GM23338 (cell line): Measurements from ENCODE around the gene RHBDD2. TPM values are rescaled to one million over a fixed set of nuclear protein-coding genes. Genes with fewer than 3 reads are reported as not detected.

Source experiments
- ATAC-seq: fragments of 200-7000 bp; cut with Tn5 transposase; 3 replicates; pipeline ENCODE4 v1.9.1; 2020
- DNase-seq: peaks from one replicate; pipeline ENCODE4 v3.0.0-alpha.2; 2015; ENCODE audit warnings: low spot score
- H2AFZ ChIP-seq: fragments of 200-600 bp; sonication (generic); 2 replicates; pipeline ENCODE4 v1.8.0; 2016; ENCODE audit warnings: antibody characterized with exemption, mild to moderate bottlenecking, moderate library complexity
- H3F3A ChIP-seq: fragments of 200-600 bp; sonication (generic); replicated peaks from 2 replicates; pipeline ENCODE4 v1.8.0; 2017; ENCODE audit warnings: antibody characterized with exemption, mixed run types, low read depth
- H3K27ac ChIP-seq: fragments of 200-600 bp; sonication (generic); 2 replicates; pipeline ENCODE4 v1.6.1; 2016; ENCODE audit warnings: low read depth
- H3K27me3 ChIP-seq: fragments of 200-600 bp; sonication (generic); 2 replicates; pipeline ENCODE4 v1.8.0; 2016; ENCODE audit warnings: mild to moderate bottlenecking, mixed run types, moderate library complexity; ENCODE audit not compliant: insufficient read depth
- H3K36me3 ChIP-seq: fragments of 200-600 bp; sonication (generic); 2 replicates; pipeline ENCODE4 v1.8.0; 2016; ENCODE audit warnings: mild to moderate bottlenecking; ENCODE audit not compliant: insufficient read depth
- H3K4me1 ChIP-seq: fragments of 200-600 bp; sonication (generic); 2 replicates; pipeline ENCODE4 v1.8.0; 2016; ENCODE audit warnings: mild to moderate bottlenecking, moderate library complexity; ENCODE audit not compliant: insufficient read depth
- H3K4me2 ChIP-seq: fragments of 200-600 bp; sonication (generic); 2 replicates; pipeline ENCODE4 v1.7.1; 2017; ENCODE audit warnings: mixed run types
- H3K4me3 ChIP-seq: fragments of 200-600 bp; sonication (generic); 2 replicates; pipeline ENCODE4 v1.6.1; 2016; ENCODE audit warnings: mixed run types
- H3K79me2 ChIP-seq: fragments of 200-600 bp; sonication (generic); replicated peaks from 2 replicates; pipeline ENCODE4 v1.8.0; 2017; ENCODE audit warnings: mild to moderate bottlenecking; ENCODE audit not compliant: insufficient read depth
- H3K9me2 ChIP-seq: fragments of 200-600 bp; sonication (generic); 2 replicates; pipeline ENCODE4 v1.8.0; 2017; ENCODE audit not compliant: insufficient read depth
- H4K20me1 ChIP-seq: fragments of 200-600 bp; sonication (generic); replicated peaks from 2 replicates; pipeline ENCODE4 v1.8.0; 2017; ENCODE audit warnings: mild to moderate bottlenecking; ENCODE audit not compliant: insufficient read depth
- H3K27ac Mint-ChIP-seq: 2 replicates; pipeline ENCODE4 v1.8.0; 2020; ENCODE audit warnings: inconsistent platforms, mild to moderate bottlenecking, moderate library complexity, mixed read lengths
- H3K27me3 Mint-ChIP-seq: 3 replicates; pipeline ENCODE4 v1.8.0; 2022; ENCODE audit warnings: low read depth, mild to moderate bottlenecking, moderate library complexity, mixed read lengths, inconsistent platforms; ENCODE audit not compliant: insufficient read depth, poor library complexity
- H3K36me3 Mint-ChIP-seq: 3 replicates; pipeline ENCODE4 v1.8.0; 2021; ENCODE audit warnings: low read depth, mild to moderate bottlenecking, inconsistent platforms, moderate library complexity, mixed read lengths
- H3K4me1 Mint-ChIP-seq: 3 replicates; pipeline ENCODE4 v1.8.0; 2020; ENCODE audit warnings: mild to moderate bottlenecking, inconsistent platforms, mixed read lengths
- H3K4me3 Mint-ChIP-seq: 3 replicates; pipeline ENCODE4 v1.8.0; 2021; ENCODE audit warnings: moderate library complexity, mild to moderate bottlenecking, inconsistent platforms, mixed read lengths
- H3K9me3 Mint-ChIP-seq: 3 replicates; pipeline ENCODE4 v1.8.0; 2020; ENCODE audit warnings: moderate library complexity, mild to moderate bottlenecking, inconsistent platforms, mixed read lengths
- CREB1 ChIP-seq: fragments of 250-450 bp; sonication (Bioruptor Pico); IDR thresholded peaks from 2 replicates; pipeline ENCODE4 v1.5.0; 2020; ENCODE audit warnings: low read depth, mild to moderate bottlenecking, moderate library complexity
- EZH2 ChIP-seq: fragments of 200-600 bp; sonication (generic); IDR thresholded peaks from one replicate; pipeline ENCODE4 v1.8.0; 2017; ENCODE audit warnings: antibody characterized with exemption, mild to moderate bottlenecking, low read depth; ENCODE audit not compliant: unreplicated experiment
- EZH2phosphoT487 ChIP-seq: fragments of 200-600 bp; sonication (generic); IDR thresholded peaks from one replicate; pipeline ENCODE4 v1.8.1; 2018; ENCODE audit warnings: antibody characterized with exemption; ENCODE audit not compliant: unreplicated experiment
- JUNB ChIP-seq: IDR thresholded peaks from one replicate; pipeline ENCODE4 v1.6.1; 2016; ENCODE audit warnings: antibody characterized with exemption; ENCODE audit not compliant: unreplicated experiment
- NANOG ChIP-seq: IDR thresholded peaks from 2 replicates; pipeline ENCODE4 v1.6.1; 2016; ENCODE audit warnings: antibody characterized with exemption, borderline replicate concordance
- POLR2AphosphoS5 ChIP-seq: IDR thresholded peaks from 2 replicates; pipeline ENCODE4 v1.6.1; 2016; ENCODE audit warnings: antibody characterized with exemption, low read depth
- STAT1 ChIP-seq: IDR thresholded peaks from one replicate; pipeline ENCODE4 v1.6.1; 2016; ENCODE audit warnings: antibody characterized with exemption; ENCODE audit not compliant: unreplicated experiment
- ZNF331 ChIP-seq: fragments of 250-450 bp; sonication (Bioruptor Pico); IDR thresholded peaks from 2 replicates; pipeline ENCODE4 v1.5.0; 2020; ENCODE audit warnings: low read depth, mild to moderate bottlenecking, moderate library complexity
- polyA plus RNA-seq: library from polyadenylated mRNA; unstranded; fragments of >200 nt; fragmentation: Nextera tagmentation; extraction: Ambion mirVana; gene quantifications from 2 replicates; pipeline ENCODE4 v1.2.1, GENCODE V29; 2016
- total RNA-seq: library from RNA; depleted of rRNA; stranded (reverse); fragments of >200 nt; shearing (Covaris generic); gene quantifications from 2 replicates; pipeline ENCODE4 v1.2.3, GENCODE V29; 2014
- TF ChIP-seq, protein P1 (sequence below): fragments of 250-450 bp; sonication (Bioruptor Pico); IDR thresholded peaks from 2 replicates; pipeline ENCODE4 v1.5.0; 2020; ENCODE audit warnings: mild to moderate bottlenecking, moderate library complexity
- TF ChIP-seq, protein P2 (sequence below): IDR thresholded peaks from 2 replicates; pipeline ENCODE4 v1.6.1; 2016; ENCODE audit warnings: antibody characterized with exemption
- TF ChIP-seq, protein P3 (sequence below): IDR thresholded peaks from one replicate; pipeline ENCODE4 v1.6.1; 2018; ENCODE audit warnings: antibody characterized with exemption; ENCODE audit not compliant: unreplicated experiment
- TF ChIP-seq, protein P4 (sequence below), 2 experiments: fragments of 200-600 bp in 1 of 2; sonication (generic) in 1 of 2; conservative IDR thresholded peaks; 2 replicates each; pipeline versions ENCODE4 v1.5.1 to v1.6.1; 2016 to 2017; ENCODE audit warnings: antibody characterized with exemption in 2 of 2, low read depth in 2 of 2, mild to moderate bottlenecking in 2 of 2, moderate library complexity in 1 of 2

Gene RHBDD2
- total and polyA plus RNA-seq, 2 experiments from 2014 or later: 23.1 to 25.7 TPM

DNA sequence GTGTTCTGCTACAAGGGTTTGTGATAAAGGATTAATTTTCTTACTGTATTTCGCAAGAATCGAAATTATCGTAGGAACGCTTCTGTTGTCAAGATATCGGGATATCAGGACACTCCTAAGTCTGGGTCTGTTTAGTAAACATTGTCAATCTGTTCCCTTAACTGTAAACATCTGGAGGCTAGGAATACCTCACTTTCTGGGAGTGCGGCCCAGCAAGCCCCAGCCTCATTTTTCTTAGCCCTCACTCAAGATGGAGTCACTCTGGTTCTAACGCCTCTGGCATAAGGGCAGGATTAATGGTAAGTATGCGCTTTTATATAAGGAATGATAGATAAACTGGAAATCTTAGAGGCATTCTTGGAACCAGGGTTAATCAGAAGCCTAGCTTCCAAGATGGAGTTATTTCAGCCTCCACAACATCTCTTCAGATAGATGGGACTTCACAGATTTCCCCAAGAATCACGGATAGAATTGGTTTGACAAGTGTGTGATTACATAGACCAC lies 35.2 kb upstream of the RHBDD2 start:
- ATAC-seq (no peak), DNase-seq (no peak)
- Mint-ChIP-seq H3K4me1 (no peaks in the 10 kb centered on the region), H3K27ac (no peak overlapping the region), H3K36me3 (no peaks in the 10 kb centered on the region), H3K4me3 (no peak overlapping the region), H3K27me3 (no peaks in the 10 kb centered on the region), H3K9me3 (no peaks in the 10 kb centered on the region)
- H2AFZ ChIP-seq: no peak overlapping the region
- no peaks in the 10 kb centered on the region for H3K4me1 ChIP-seq
- H3K27me3 ChIP-seq: no peaks in the 10 kb centered on the region
- no peak overlapping the region for H3K4me3 ChIP-seq
- H3K9me2 ChIP-seq: no peaks in the 10 kb centered on the region
- no peaks in the 10 kb centered on the region for H3F3A ChIP-seq
- H3K79me2 ChIP-seq: no peaks in the 10 kb centered on the region
- no peak for TF ChIP-seq STAT1
- TF ChIP-seq, protein P1, sequence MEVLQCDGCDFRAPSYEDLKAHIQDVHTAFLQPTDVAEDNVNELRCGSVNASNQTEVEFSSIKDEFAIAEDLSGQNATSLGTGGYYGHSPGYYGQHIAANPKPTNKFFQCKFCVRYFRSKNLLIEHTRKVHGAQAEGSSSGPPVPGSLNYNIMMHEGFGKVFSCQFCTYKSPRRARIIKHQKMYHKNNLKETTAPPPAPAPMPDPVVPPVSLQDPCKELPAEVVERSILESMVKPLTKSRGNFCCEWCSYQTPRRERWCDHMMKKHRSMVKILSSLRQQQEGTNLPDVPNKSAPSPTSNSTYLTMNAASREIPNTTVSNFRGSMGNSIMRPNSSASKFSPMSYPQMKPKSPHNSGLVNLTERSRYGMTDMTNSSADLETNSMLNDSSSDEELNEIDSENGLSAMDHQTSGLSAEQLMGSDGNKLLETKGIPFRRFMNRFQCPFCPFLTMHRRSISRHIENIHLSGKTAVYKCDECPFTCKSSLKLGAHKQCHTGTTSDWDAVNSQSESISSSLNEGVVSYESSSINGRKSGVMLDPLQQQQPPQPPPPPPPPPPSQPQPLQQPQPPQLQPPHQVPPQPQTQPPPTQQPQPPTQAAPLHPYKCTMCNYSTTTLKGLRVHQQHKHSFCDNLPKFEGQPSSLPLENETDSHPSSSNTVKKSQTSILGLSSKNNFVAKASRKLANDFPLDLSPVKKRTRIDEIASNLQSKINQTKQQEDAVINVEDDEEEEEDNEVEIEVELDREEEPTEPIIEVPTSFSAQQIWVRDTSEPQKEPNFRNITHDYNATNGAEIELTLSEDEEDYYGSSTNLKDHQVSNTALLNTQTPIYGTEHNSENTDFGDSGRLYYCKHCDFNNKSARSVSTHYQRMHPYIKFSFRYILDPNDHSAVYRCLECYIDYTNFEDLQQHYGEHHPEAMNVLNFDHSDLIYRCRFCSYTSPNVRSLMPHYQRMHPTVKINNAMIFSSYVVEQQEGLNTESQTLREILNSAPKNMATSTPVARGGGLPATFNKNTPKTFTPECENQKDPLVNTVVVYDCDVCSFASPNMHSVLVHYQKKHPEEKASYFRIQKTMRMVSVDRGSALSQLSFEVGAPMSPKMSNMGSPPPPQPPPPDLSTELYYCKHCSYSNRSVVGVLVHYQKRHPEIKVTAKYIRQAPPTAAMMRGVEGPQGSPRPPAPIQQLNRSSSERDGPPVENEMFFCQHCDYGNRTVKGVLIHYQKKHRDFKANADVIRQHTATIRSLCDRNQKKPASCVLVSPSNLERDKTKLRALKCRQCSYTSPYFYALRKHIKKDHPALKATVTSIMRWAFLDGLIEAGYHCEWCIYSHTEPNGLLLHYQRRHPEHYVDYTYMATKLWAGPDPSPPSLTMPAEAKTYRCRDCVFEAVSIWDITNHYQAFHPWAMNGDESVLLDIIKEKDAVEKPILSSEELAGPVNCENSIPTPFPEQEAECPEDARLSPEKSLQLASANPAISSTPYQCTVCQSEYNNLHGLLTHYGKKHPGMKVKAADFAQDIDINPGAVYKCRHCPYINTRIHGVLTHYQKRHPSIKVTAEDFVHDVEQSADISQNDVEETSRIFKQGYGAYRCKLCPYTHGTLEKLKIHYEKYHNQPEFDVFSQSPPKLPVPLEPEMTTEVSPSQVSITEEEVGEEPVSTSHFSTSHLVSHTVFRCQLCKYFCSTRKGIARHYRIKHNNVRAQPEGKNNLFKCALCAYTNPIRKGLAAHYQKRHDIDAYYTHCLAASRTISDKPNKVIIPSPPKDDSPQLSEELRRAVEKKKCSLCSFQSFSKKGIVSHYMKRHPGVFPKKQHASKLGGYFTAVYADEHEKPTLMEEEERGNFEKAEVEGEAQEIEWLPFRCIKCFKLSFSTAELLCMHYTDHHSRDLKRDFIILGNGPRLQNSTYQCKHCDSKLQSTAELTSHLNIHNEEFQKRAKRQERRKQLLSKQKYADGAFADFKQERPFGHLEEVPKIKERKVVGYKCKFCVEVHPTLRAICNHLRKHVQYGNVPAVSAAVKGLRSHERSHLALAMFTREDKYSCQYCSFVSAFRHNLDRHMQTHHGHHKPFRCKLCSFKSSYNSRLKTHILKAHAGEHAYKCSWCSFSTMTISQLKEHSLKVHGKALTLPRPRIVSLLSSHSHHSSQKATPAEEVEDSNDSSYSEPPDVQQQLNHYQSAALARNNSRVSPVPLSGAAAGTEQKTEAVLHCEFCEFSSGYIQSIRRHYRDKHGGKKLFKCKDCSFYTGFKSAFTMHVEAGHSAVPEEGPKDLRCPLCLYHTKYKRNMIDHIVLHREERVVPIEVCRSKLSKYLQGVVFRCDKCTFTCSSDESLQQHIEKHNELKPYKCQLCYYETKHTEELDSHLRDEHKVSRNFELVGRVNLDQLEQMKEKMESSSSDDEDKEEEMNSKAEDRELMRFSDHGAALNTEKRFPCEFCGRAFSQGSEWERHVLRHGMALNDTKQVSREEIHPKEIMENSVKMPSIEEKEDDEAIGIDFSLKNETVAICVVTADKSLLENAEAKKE (CRISPR knock-in tag): no peak
- TF ChIP-seq EZH2phosphoT487: no peak
- no peak for TF ChIP-seq JUNB
- TF ChIP-seq NANOG: no peak
- TF ChIP-seq EZH2: no peak
- TF ChIP-seq CREB1: no peak
- TF ChIP-seq, protein P2, sequence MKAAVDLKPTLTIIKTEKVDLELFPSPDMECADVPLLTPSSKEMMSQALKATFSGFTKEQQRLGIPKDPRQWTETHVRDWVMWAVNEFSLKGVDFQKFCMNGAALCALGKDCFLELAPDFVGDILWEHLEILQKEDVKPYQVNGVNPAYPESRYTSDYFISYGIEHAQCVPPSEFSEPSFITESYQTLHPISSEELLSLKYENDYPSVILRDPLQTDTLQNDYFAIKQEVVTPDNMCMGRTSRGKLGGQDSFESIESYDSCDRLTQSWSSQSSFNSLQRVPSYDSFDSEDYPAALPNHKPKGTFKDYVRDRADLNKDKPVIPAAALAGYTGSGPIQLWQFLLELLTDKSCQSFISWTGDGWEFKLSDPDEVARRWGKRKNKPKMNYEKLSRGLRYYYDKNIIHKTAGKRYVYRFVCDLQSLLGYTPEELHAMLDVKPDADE: no peak
- TF ChIP-seq ZNF331 (CRISPR knock-in tag): no peak
- no peak for TF ChIP-seq POLR2AphosphoS5
- TF ChIP-seq, protein P3, sequence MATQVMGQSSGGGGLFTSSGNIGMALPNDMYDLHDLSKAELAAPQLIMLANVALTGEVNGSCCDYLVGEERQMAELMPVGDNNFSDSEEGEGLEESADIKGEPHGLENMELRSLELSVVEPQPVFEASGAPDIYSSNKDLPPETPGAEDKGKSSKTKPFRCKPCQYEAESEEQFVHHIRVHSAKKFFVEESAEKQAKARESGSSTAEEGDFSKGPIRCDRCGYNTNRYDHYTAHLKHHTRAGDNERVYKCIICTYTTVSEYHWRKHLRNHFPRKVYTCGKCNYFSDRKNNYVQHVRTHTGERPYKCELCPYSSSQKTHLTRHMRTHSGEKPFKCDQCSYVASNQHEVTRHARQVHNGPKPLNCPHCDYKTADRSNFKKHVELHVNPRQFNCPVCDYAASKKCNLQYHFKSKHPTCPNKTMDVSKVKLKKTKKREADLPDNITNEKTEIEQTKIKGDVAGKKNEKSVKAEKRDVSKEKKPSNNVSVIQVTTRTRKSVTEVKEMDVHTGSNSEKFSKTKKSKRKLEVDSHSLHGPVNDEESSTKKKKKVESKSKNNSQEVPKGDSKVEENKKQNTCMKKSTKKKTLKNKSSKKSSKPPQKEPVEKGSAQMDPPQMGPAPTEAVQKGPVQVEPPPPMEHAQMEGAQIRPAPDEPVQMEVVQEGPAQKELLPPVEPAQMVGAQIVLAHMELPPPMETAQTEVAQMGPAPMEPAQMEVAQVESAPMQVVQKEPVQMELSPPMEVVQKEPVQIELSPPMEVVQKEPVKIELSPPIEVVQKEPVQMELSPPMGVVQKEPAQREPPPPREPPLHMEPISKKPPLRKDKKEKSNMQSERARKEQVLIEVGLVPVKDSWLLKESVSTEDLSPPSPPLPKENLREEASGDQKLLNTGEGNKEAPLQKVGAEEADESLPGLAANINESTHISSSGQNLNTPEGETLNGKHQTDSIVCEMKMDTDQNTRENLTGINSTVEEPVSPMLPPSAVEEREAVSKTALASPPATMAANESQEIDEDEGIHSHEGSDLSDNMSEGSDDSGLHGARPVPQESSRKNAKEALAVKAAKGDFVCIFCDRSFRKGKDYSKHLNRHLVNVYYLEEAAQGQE: no peak
- TF ChIP-seq, protein P4, sequence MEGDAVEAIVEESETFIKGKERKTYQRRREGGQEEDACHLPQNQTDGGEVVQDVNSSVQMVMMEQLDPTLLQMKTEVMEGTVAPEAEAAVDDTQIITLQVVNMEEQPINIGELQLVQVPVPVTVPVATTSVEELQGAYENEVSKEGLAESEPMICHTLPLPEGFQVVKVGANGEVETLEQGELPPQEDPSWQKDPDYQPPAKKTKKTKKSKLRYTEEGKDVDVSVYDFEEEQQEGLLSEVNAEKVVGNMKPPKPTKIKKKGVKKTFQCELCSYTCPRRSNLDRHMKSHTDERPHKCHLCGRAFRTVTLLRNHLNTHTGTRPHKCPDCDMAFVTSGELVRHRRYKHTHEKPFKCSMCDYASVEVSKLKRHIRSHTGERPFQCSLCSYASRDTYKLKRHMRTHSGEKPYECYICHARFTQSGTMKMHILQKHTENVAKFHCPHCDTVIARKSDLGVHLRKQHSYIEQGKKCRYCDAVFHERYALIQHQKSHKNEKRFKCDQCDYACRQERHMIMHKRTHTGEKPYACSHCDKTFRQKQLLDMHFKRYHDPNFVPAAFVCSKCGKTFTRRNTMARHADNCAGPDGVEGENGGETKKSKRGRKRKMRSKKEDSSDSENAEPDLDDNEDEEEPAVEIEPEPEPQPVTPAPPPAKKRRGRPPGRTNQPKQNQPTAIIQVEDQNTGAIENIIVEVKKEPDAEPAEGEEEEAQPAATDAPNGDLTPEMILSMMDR (conservative IDR thresholded peaks at IDR 0.05; ENCODE audit: low read depth in 2 of 2): no peak
- no peak overlapping the region for H3K27ac ChIP-seq
- H3K36me3 ChIP-seq: no peaks in the 10 kb centered on the region
- no peak overlapping the region for H3K4me2 ChIP-seq
- H4K20me1 ChIP-seq: no peaks in the 10 kb centered on the region
